Trophoblast cell (in vitro differentiated cells and primary cell): ENCODE data around the gene PRSS38.

Experiments
- DNase-seq, 2 donors: peaks; one replicate each; pipeline ENCODE4 v3.0.0-alpha.2; 2016
- H2AFZ ChIP-seq: 2 replicates; pipeline ENCODE4 v1.6.1; 2013; ENCODE audit warnings: low read length, moderate library complexity, mild to moderate bottlenecking; ENCODE audit not compliant: insufficient read depth, poor library complexity
- H2AK5ac ChIP-seq: 2 replicates; pipeline ENCODE4 v1.6.1; 2013; ENCODE audit warnings: mild to moderate bottlenecking, low read length
- H2BK120ac ChIP-seq: 2 replicates; pipeline ENCODE4 v1.6.1; 2013; ENCODE audit warnings: low read length, mild to moderate bottlenecking, moderate library complexity; ENCODE audit not compliant: insufficient read depth, poor library complexity
- H2BK12ac ChIP-seq: 2 replicates; pipeline ENCODE4 v1.6.1; 2013; ENCODE audit warnings: mild to moderate bottlenecking, low read length, moderate library complexity
- H2BK5ac ChIP-seq: 2 replicates; pipeline ENCODE4 v1.6.1; 2013; ENCODE audit warnings: low read length, low read depth, moderate library complexity, mild to moderate bottlenecking; ENCODE audit not compliant: poor library complexity
- H3K14ac ChIP-seq: 2 replicates; pipeline ENCODE4 v1.6.1; 2013; ENCODE audit warnings: mild to moderate bottlenecking, low read length
- H3K18ac ChIP-seq: 2 replicates; pipeline ENCODE4 v1.6.1; 2013; ENCODE audit warnings: mild to moderate bottlenecking, low read length
- H3K23ac ChIP-seq: 2 replicates; pipeline ENCODE4 v1.6.1; 2013; ENCODE audit warnings: low read length
- H3K27ac ChIP-seq: 2 replicates; pipeline ENCODE4 v1.5.1; 2013; ENCODE audit warnings: low read depth, mild to moderate bottlenecking, inconsistent platforms, low read length, moderate library complexity
- H3K27me3 ChIP-seq: 2 replicates; pipeline ENCODE4 v1.6.1; 2013; ENCODE audit warnings: inconsistent platforms, mild to moderate bottlenecking, low read length, moderate library complexity; ENCODE audit not compliant: insufficient read depth
- H3K36me3 ChIP-seq, 2 experiments: 1 replicate in 1 of 2; 2 replicates in 1 of 2; pipeline ENCODE4 v1.6.1; 2013; ENCODE audit warnings: low read length in 2 of 2, mild to moderate bottlenecking in 2 of 2, moderate library complexity in 1 of 2; ENCODE audit not compliant: insufficient read depth in 2 of 2, control insufficient read depth in 1 of 2
- H3K4ac ChIP-seq: 2 replicates; pipeline ENCODE4 v1.6.1; 2013; ENCODE audit warnings: low read depth, mild to moderate bottlenecking, low read length, moderate library complexity
- H3K4me1 ChIP-seq, 2 experiments: 1 replicate in 1 of 2; 2 replicates in 1 of 2; pipeline ENCODE4 v1.6.1; 2013; ENCODE audit warnings: low read length in 2 of 2, mild to moderate bottlenecking in 2 of 2, moderate library complexity in 1 of 2; ENCODE audit not compliant: insufficient read depth in 2 of 2, control insufficient read depth in 1 of 2
- H3K4me2 ChIP-seq: 2 replicates; pipeline ENCODE4 v1.6.1; 2013; ENCODE audit warnings: inconsistent platforms, mild to moderate bottlenecking, low read length, moderate library complexity
- H3K4me3 ChIP-seq: 2 replicates; pipeline ENCODE4 v1.5.1; 2013; ENCODE audit warnings: mild to moderate bottlenecking, low read depth, low read length, inconsistent platforms
- H3K79me1 ChIP-seq: one replicate; pipeline ENCODE4 v1.6.1; 2013; ENCODE audit warnings: low read length
- H3K79me2 ChIP-seq: 2 replicates; pipeline ENCODE4 v1.6.1; 2013; ENCODE audit warnings: low read length, mild to moderate bottlenecking; ENCODE audit not compliant: control insufficient read depth, insufficient read depth, poor library complexity
- H3K9ac ChIP-seq: 2 replicates; pipeline ENCODE4 v1.6.1; 2013; ENCODE audit warnings: mild to moderate bottlenecking, low read length
- H3K9me3 ChIP-seq: 2 replicates; pipeline ENCODE4 v1.6.1; 2013; ENCODE audit warnings: low read depth, mild to moderate bottlenecking, control low read depth, inconsistent platforms, low read length; ENCODE audit not compliant: insufficient read depth
- H4K12ac ChIP-seq: 2 replicates; pipeline ENCODE4 v1.6.1; 2013; ENCODE audit warnings: low read depth, mild to moderate bottlenecking, low read length, moderate library complexity
- H4K8ac ChIP-seq: 2 replicates; pipeline ENCODE4 v1.6.1; 2013; ENCODE audit warnings: low read depth, mild to moderate bottlenecking, low read length, moderate library complexity
- H4K91ac ChIP-seq: one replicate; pipeline ENCODE4 v1.6.1; 2013; ENCODE audit warnings: low read depth, mild to moderate bottlenecking, low read length, moderate library complexity
- WGBS: extraction: QIAGEN DNeasy Blood & Tissue Kit; methylation state at CpG from one replicate; pipeline ENCODE4 v1.1.7; 2013; ENCODE audit warnings: missing lambda C conversion rate; ENCODE audit not compliant: insufficient read length, insufficient coverage; ENCODE audit errors: extremely low coverage; 5-methylcytosine and 5-hydroxymethylcytosine counted together

The PRSS38 gene

GRCh38 chr1:227803933-227804332, 11.5 kb upstream of the PRSS38 start:
- Histone ChIP-seq H3K4ac (no peak overlapping the region), H3K36me3 (no peaks in the 10 kb centered on the region), H3K9me3 (no peaks in the 10 kb centered on the region), H3K9ac (no peak overlapping the region), H3K14ac (no peak overlapping the region), H2BK5ac (no peak overlapping the region), H4K8ac (no peak overlapping the region), H3K4me3 (no peak overlapping the region), H3K4me2 (no peak overlapping the region), H3K4me1 (no peaks in the 10 kb centered on the region), H4K91ac (no peak overlapping the region), H3K27me3 (no peaks in the 10 kb centered on the region), H3K79me1 (no peaks in the 10 kb centered on the region), H2AFZ (no peak overlapping the region), H2BK12ac (no peak overlapping the region), H2BK120ac (no peak overlapping the region), H3K18ac (no peak overlapping the region), H2AK5ac (no peak overlapping the region), H3K79me2 (no peaks in the 10 kb centered on the region), H4K12ac (no peak overlapping the region), H3K27ac (no peak overlapping the region), H3K23ac (no peak overlapping the region)
- no peak for DNase-seq

GRCh38 chr1:227805606-227806197, 9.8 kb upstream of the PRSS38 start:
- Histone ChIP-seq H3K9ac (no peak overlapping the region), H3K9me3 (no peaks in the 10 kb centered on the region), H4K8ac (no peak overlapping the region), H3K4me2 (no peak overlapping the region), H3K14ac (no peak overlapping the region), H2BK120ac (no peak overlapping the region), H3K4me1 (no peaks in the 10 kb centered on the region), H4K91ac (no peak overlapping the region), H3K23ac (no peak overlapping the region), H3K36me3 (no peaks in the 10 kb centered on the region), H2BK5ac (no peak overlapping the region), H2BK12ac (no peak overlapping the region), H3K4me3 (no peak overlapping the region), H3K4ac (no peak overlapping the region), H3K79me2 (no peaks in the 10 kb centered on the region), H2AK5ac (no peak overlapping the region), H3K18ac (no peak overlapping the region), H3K27ac (no peak overlapping the region), H4K12ac (no peak overlapping the region), H2AFZ (no peak overlapping the region), H3K79me1 (no peaks in the 10 kb centered on the region), H3K27me3 (no peaks in the 10 kb centered on the region)
- WGBS, result no CpG with 5 or more reads among the region's 6 CpGs
- DNase-seq, result no peak

GRCh38 chr1:227808566-227808965, 6.9 kb upstream of the PRSS38 start:
- Histone ChIP-seq H4K91ac (no peak overlapping the region), H3K4me3 (no peak overlapping the region), H3K4me2 (no peak overlapping the region), H3K23ac (no peak overlapping the region), H3K9me3 (peaks cover 2% of the 10 kb centered on the region), H3K18ac (no peak overlapping the region), H3K36me3 (no peaks in the 10 kb centered on the region), H2AK5ac (no peak overlapping the region), H3K27ac (no peak overlapping the region), H3K4me1 (no peaks in the 10 kb centered on the region), H3K14ac (no peak overlapping the region), H3K79me2 (no peaks in the 10 kb centered on the region), H3K4ac (no peak overlapping the region), H2BK12ac (no peak overlapping the region), H4K8ac (no peak overlapping the region), H2BK120ac (no peak overlapping the region), H3K79me1 (no peaks in the 10 kb centered on the region), H4K12ac (no peak overlapping the region), H2AFZ (no peak overlapping the region), H3K9ac (no peak overlapping the region), H3K27me3 (no peaks in the 10 kb centered on the region), H2BK5ac (no peak overlapping the region)
- DNase-seq, result no peak
- no CpG with 5 or more reads among the region's 1 CpG for WGBS

GRCh38 chr1:227809026-227809425, 6.4 kb upstream of the PRSS38 start:
- no CpG with 5 or more reads among the region's 2 CpGs for WGBS
- Histone ChIP-seq H3K4me2 (no peak overlapping the region), H3K23ac (no peak overlapping the region), H3K9me3 (peaks cover 5% of the 10 kb centered on the region), H4K12ac (no peak overlapping the region), H3K4me3 (no peak overlapping the region), H3K4ac (no peak overlapping the region), H3K79me1 (no peaks in the 10 kb centered on the region), H3K79me2 (no peaks in the 10 kb centered on the region), H3K27me3 (no peaks in the 10 kb centered on the region), H2BK12ac (no peak overlapping the region), H3K4me1 (no peaks in the 10 kb centered on the region), H4K91ac (no peak overlapping the region), H4K8ac (no peak overlapping the region), H3K9ac (no peak overlapping the region), H2AK5ac (no peak overlapping the region), H3K36me3 (no peaks in the 10 kb centered on the region), H3K18ac (no peak overlapping the region), H3K14ac (no peak overlapping the region), H2AFZ (no peak overlapping the region), H2BK120ac (no peak overlapping the region), H2BK5ac (no peak overlapping the region), H3K27ac (no peak overlapping the region)
- no peak for DNase-seq
